Osteoblast (primary cell): ENCODE results near the gene SMYD1. TPM values are rescaled to one million over a fixed set of nuclear protein-coding genes. Genes with fewer than 3 reads are reported as not detected.

Experiments used
- DNase-seq: peaks from one replicate; pipeline ENCODE4 v3.0.0; 2011; ENCODE audit warnings: low spot score, mixed read lengths; ENCODE audit not compliant: insufficient read length; ENCODE audit errors: missing footprints
- H2AFZ ChIP-seq: 2 replicates; pipeline ENCODE4 v1.6.0; 2011; ENCODE audit warnings: mild to moderate bottlenecking, low read length
- H3K27ac ChIP-seq: 2 replicates; pipeline ENCODE4 v1.5.1; 2011; ENCODE audit warnings: mild to moderate bottlenecking, low read depth, low read length, moderate library complexity
- H3K27me3 ChIP-seq: 2 replicates; pipeline ENCODE4 v1.6.0; 2012; ENCODE audit warnings: mild to moderate bottlenecking, control low read depth, inconsistent platforms, low read length, moderate library complexity; ENCODE audit not compliant: insufficient read depth
- H3K36me3 ChIP-seq: 2 replicates; pipeline ENCODE4 v1.5.1; 2011; ENCODE audit warnings: mild to moderate bottlenecking, low read length, control low read depth, moderate library complexity; ENCODE audit not compliant: insufficient read depth
- H3K4me1 ChIP-seq: 2 replicates; pipeline ENCODE4 v1.5.1; 2011; ENCODE audit warnings: mild to moderate bottlenecking, low read length, control low read depth, moderate library complexity; ENCODE audit not compliant: insufficient read depth
- H3K4me2 ChIP-seq: 2 replicates; pipeline ENCODE4 v1.6.0; 2011; ENCODE audit warnings: mild to moderate bottlenecking, low read length; ENCODE audit not compliant: insufficient read depth
- H3K4me3 ChIP-seq: fragments of 200-600 bp; sonication (generic); 3 replicates; pipeline ENCODE4 v1.5.1; 2012; ENCODE audit warnings: mild to moderate bottlenecking, low read length, inconsistent platforms; ENCODE audit not compliant: insufficient read depth
- H3K79me2 ChIP-seq: 2 replicates; pipeline ENCODE4 v1.6.0; 2012; ENCODE audit warnings: mild to moderate bottlenecking, low read length, control low read depth, inconsistent platforms; ENCODE audit not compliant: insufficient read depth
- H3K9me3 ChIP-seq: 2 replicates; pipeline ENCODE4 v1.5.1; 2011; ENCODE audit warnings: low read depth, low read length, control low read depth
- H4K20me1 ChIP-seq: 2 replicates; pipeline ENCODE4 v1.6.0; 2012; ENCODE audit warnings: mild to moderate bottlenecking, low read length, control low read depth; ENCODE audit not compliant: insufficient read depth
- total RNA-seq: library from RNA; depleted of rRNA; stranded (reverse); fragments of >200 nt; gene quantifications from 2 replicates; pipeline ENCODE4 v1.2.3, GENCODE V29; 2012
- TF ChIP-seq, protein P1 (sequence below): IDR thresholded peaks from 2 replicates; pipeline ENCODE4 v1.5.1; 2011; ENCODE audit warnings: mild to moderate bottlenecking, low read depth, low read length, moderate library complexity; ENCODE audit errors: extremely low read depth

SMYD1 gene
- total RNA-seq, 1 donor = not detected

DNA sequence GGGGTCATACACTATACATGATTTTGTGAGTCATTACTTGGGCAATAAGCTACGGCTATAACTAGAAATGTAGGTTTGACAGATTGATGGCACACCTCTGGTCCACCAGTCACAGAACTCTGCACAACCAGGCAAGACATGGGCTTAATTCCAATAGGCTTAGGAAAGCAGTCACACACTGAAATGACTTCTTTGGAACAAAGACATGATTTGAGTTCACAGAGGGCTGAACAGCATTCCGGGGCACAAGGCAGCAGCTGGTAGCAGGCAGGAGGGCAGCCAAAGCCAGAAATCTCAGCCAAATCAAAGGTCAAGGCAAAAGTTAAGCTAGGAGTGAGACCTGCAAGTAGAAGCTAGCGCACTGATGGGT lies 32.8 kb downstream of the SMYD1 start:
- no peak for DNase-seq
- no peaks in the 10 kb centered on the region for H3K4me1 ChIP-seq
- no peak overlapping the region for H2AFZ ChIP-seq

DNA sequence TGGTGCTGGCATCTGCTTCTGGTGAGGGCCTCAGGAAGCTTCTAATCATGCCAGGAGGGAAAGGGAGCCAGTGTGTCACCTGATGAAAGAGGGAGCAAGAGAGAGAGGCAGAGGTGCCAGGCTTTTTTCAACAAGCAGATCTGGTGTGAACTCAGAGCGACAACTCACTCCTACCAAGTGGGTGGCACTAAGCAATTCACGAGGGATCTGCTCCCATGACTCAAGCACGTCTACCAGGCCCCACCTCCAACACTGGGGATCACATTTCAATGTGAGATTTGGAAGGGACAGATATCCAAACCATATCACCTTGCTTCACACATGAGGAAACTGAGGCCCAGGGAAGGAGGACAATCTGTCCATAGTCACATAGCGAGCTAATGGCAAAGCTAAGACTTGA lies 41.2 kb downstream of the SMYD1 start:
- no peaks in the 10 kb centered on the region for H3K36me3 ChIP-seq
- DNase-seq = no peak
- H3K27ac ChIP-seq = no peak overlapping the region
- TF ChIP-seq, protein P1, sequence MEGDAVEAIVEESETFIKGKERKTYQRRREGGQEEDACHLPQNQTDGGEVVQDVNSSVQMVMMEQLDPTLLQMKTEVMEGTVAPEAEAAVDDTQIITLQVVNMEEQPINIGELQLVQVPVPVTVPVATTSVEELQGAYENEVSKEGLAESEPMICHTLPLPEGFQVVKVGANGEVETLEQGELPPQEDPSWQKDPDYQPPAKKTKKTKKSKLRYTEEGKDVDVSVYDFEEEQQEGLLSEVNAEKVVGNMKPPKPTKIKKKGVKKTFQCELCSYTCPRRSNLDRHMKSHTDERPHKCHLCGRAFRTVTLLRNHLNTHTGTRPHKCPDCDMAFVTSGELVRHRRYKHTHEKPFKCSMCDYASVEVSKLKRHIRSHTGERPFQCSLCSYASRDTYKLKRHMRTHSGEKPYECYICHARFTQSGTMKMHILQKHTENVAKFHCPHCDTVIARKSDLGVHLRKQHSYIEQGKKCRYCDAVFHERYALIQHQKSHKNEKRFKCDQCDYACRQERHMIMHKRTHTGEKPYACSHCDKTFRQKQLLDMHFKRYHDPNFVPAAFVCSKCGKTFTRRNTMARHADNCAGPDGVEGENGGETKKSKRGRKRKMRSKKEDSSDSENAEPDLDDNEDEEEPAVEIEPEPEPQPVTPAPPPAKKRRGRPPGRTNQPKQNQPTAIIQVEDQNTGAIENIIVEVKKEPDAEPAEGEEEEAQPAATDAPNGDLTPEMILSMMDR = no peak
- no peaks in the 10 kb centered on the region for H3K27me3 ChIP-seq
- no peaks in the 10 kb centered on the region for H3K9me3 ChIP-seq
- no peaks in the 10 kb centered on the region for H4K20me1 ChIP-seq
- no peaks in the 10 kb centered on the region for H3K4me1 ChIP-seq
- H3K79me2 ChIP-seq = no peaks in the 10 kb centered on the region
- H3K4me3 ChIP-seq = no peak overlapping the region
- no peak overlapping the region for H2AFZ ChIP-seq
- H3K4me2 ChIP-seq = no peak overlapping the region

More for the DNA sequence above, 32.8 kb downstream of the SMYD1 start:
- TF ChIP-seq, protein P1 = no peak
- no peaks in the 10 kb centered on the region for H3K36me3 ChIP-seq
- H3K27ac ChIP-seq = no peak overlapping the region
- H3K9me3 ChIP-seq = no peaks in the 10 kb centered on the region
- H3K79me2 ChIP-seq = no peaks in the 10 kb centered on the region
- no peak overlapping the region for H3K4me2 ChIP-seq
- H3K4me3 ChIP-seq = no peak overlapping the region
- H4K20me1 ChIP-seq = no peaks in the 10 kb centered on the region
- no peaks in the 10 kb centered on the region for H3K27me3 ChIP-seq

DNA sequence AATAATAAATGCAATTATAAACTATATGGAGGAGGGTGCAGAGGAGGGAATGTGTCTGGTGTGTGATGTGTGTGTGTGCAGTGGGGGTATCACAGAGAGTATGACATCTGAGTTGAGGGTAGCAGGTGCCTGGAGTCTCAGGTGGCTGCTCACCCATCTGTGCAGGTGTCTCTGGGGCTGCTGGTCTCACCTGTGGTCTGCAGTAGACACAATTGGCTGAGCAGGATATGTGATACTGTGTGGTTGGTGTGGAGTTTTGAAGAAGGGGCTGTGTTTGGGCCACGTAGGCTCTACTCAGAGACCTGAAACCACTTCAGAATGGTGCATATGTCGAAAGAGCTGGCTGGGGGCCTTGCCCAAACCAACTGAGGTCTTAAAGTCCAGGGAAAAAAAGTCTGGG lies 43.2 kb downstream of the SMYD1 start:
- H3K4me2 ChIP-seq = no peak overlapping the region
- no peak for DNase-seq
- H3K27ac ChIP-seq = no peak overlapping the region
- H3K27me3 ChIP-seq = no peaks in the 10 kb centered on the region
- TF ChIP-seq, protein P1 = no peak
- no peaks in the 10 kb centered on the region for H3K4me1 ChIP-seq
- no peaks in the 10 kb centered on the region for H3K9me3 ChIP-seq
- no peaks in the 10 kb centered on the region for H3K36me3 ChIP-seq
- no peak overlapping the region for H2AFZ ChIP-seq
- H3K4me3 ChIP-seq = no peak overlapping the region
- no peaks in the 10 kb centered on the region for H4K20me1 ChIP-seq
- H3K79me2 ChIP-seq = no peaks in the 10 kb centered on the region

DNA sequence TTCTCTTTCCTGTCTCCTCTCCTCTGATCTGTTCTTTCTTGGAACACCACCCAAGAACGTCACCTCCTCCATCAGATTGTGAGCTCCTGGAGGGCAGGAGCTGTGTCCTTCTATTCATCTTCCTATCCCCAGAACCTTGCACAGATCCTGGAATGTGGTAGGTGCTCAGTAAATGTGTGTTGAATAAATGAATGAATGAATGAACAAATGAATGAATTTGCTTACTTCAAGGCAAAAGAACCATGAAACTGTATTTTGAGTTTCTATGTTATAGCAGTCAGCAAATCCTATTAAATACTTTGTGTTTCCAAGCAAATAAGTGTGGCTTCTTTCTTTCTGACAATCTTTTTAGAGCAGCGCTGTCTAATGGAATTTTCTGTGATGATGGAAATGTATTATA lies 45.4 kb downstream of the SMYD1 start:
- Histone ChIP-seq H3K36me3 (no peaks in the 10 kb centered on the region), H3K4me2 (no peak overlapping the region), H2AFZ (no peak overlapping the region), H3K4me3 (no peak overlapping the region), H3K27ac (no peak overlapping the region), H3K79me2 (no peaks in the 10 kb centered on the region), H4K20me1 (no peaks in the 10 kb centered on the region), H3K9me3 (no peaks in the 10 kb centered on the region), H3K27me3 (peaks cover 3% of the 10 kb centered on the region), H3K4me1 (no peaks in the 10 kb centered on the region)
- TF ChIP-seq, protein P1 = no peak
- no peak for DNase-seq
